ENCODE data around the gene C11orf58. TPM values are rescaled to one million over a fixed set of nuclear protein-coding genes. Genes with fewer than 3 reads are reported as not detected.

The C11orf58 gene
- total RNA-seq, 2 donors from 2014 or later = 70.1 to 72.3 TPM

GRCh38 chr11:16805938-16806337, 67.5 kb downstream of the C11orf58 start:
- Histone ChIP-seq H3K4me3 (no peak overlapping the region), H3K9me3 (no peaks in the 10 kb centered on the region), H3K36me3 (no peaks in the 10 kb centered on the region), H3K4me1 (peaks cover 4% of the 10 kb centered on the region), H3K9ac (ENCODE audit: low read depth in 2 of 2, low read length in 2 of 2) (no peak overlapping the region), H3K27ac (no peak overlapping the region), H3K27me3 (no peaks in the 10 kb centered on the region)
- intact Hi-C loops (cut with DNase I) = no loop called here
- TF ChIP-seq CTCF (IDR thresholded peaks at IDR 0.05) = no peak
- DNase-seq = no peak

- Histone ChIP-seq H3K27me3 (no peaks in the 10 kb centered on the region), H3K27ac (no peak overlapping the region), H3K9me3 (no peaks in the 10 kb centered on the region), H3K4me1 (peaks cover 4% of the 10 kb centered on the region), H3K4me3 (no peak overlapping the region), H3K9ac (ENCODE audit: low read depth in 2 of 2, low read length in 2 of 2) (peak overlapping the region; percentile 10 to 24), H3K36me3 (no peaks in the 10 kb centered on the region)
- intact Hi-C loops (cut with DNase I) = no loop called here
- no peak for DNase-seq
- no peak for TF ChIP-seq CTCF (IDR thresholded peaks at IDR 0.05)
Observed at GRCh38 chr11:16806791-16807190, 68.3 kb downstream of the C11orf58 start.

- intact Hi-C loops (cut with DNase I) = no loop called here
- peak overlapping the region in 1 of 2 donors; percentile 10 for H3K9ac ChIP-seq (ENCODE audit: low read depth in 2 of 2, low read length in 2 of 2)
- no peaks in the 10 kb centered on the region for H3K27me3 ChIP-seq
- no peak for DNase-seq
- no peaks in the 10 kb centered on the region for H3K36me3 ChIP-seq
- H3K4me3 ChIP-seq = no peak overlapping the region
- no peak overlapping the region for H3K27ac ChIP-seq
- peaks cover 4% of the 10 kb centered on the region for H3K4me1 ChIP-seq
- TF ChIP-seq CTCF (IDR thresholded peaks at IDR 0.05) = no peak
- H3K9me3 ChIP-seq = no peaks in the 10 kb centered on the region
Observed at GRCh38 chr11:16807306-16807705, 68.9 kb downstream of the C11orf58 start.
